ENCODE measurements around the gene KCTD3.

KCTD3 gene

GRCh38 chr1:215652371-215652770 is 85.3 kb downstream of the KCTD3 start:
- Mint-ChIP-seq H3K27me3 (ENCODE audit: low read depth, poor library complexity) (no peaks in the 10 kb centered on the region), H3K9me3 (no peaks in the 10 kb centered on the region), H3K4me3 (no peak overlapping the region), H3K4me1 (peaks cover 9% of the 10 kb centered on the region), H3K27ac (no peak overlapping the region), H3K36me3 (ENCODE audit: low read depth) (no peaks in the 10 kb centered on the region)
- DNase-seq: no peak
- no peak for TF ChIP-seq CTCF (IDR thresholded peaks at IDR 0.05)

GRCh38 chr1:215657047-215657446 is 89.9 kb downstream of the KCTD3 start:
- TF ChIP-seq CTCF (IDR thresholded peaks at IDR 0.05): no peak
- no peak for DNase-seq
- Mint-ChIP-seq H3K36me3 (ENCODE audit: low read depth) (no peaks in the 10 kb centered on the region), H3K27me3 (ENCODE audit: low read depth, poor library complexity) (no peaks in the 10 kb centered on the region), H3K9me3 (no peaks in the 10 kb centered on the region), H3K4me1 (no peaks in the 10 kb centered on the region), H3K27ac (no peak overlapping the region), H3K4me3 (no peak overlapping the region)

GRCh38 chr1:215660259-215660658 is 93.2 kb downstream of the KCTD3 start:
- no peaks in the 10 kb centered on the region for H3K36me3 Mint-ChIP-seq (ENCODE audit: low read depth)
- no peak for TF ChIP-seq CTCF (IDR thresholded peaks at IDR 0.05)
- H3K4me1 Mint-ChIP-seq: no peaks in the 10 kb centered on the region
- no peak for DNase-seq
- H3K27me3 Mint-ChIP-seq (ENCODE audit: low read depth, poor library complexity): no peaks in the 10 kb centered on the region
- H3K27ac Mint-ChIP-seq: no peak overlapping the region
- no peaks in the 10 kb centered on the region for H3K9me3 Mint-ChIP-seq
- H3K4me3 Mint-ChIP-seq: no peak overlapping the region

- H3K4me3 Mint-ChIP-seq: no peak overlapping the region
- no peaks in the 10 kb centered on the region for H3K36me3 Mint-ChIP-seq (ENCODE audit: low read depth)
- no peak for TF ChIP-seq CTCF (IDR thresholded peaks at IDR 0.05)
- no peak overlapping the region for H3K27ac Mint-ChIP-seq
- H3K4me1 Mint-ChIP-seq: no peaks in the 10 kb centered on the region
- no peak for DNase-seq
- no peaks in the 10 kb centered on the region for H3K9me3 Mint-ChIP-seq
- no peaks in the 10 kb centered on the region for H3K27me3 Mint-ChIP-seq (ENCODE audit: low read depth, poor library complexity)
Observed at GRCh38 chr1:215661033-215661432, 93.9 kb downstream of the KCTD3 start.

- H3K36me3 Mint-ChIP-seq (ENCODE audit: low read depth): no peaks in the 10 kb centered on the region
- no peaks in the 10 kb centered on the region for H3K27me3 Mint-ChIP-seq (ENCODE audit: low read depth, poor library complexity)
- H3K4me1 Mint-ChIP-seq: peaks cover 23% of the 10 kb centered on the region
- H3K9me3 Mint-ChIP-seq: no peaks in the 10 kb centered on the region
- no peak for TF ChIP-seq CTCF (IDR thresholded peaks at IDR 0.05)
- DNase-seq: no peak
- H3K4me3 Mint-ChIP-seq: no peak overlapping the region
- H3K27ac Mint-ChIP-seq: no peak overlapping the region
Observed at GRCh38 chr1:215665215-215665614, 98.1 kb downstream of the KCTD3 start.

- no peak for DNase-seq
- TF ChIP-seq CTCF (IDR thresholded peaks at IDR 0.05): no peak
- no peak overlapping the region for H3K4me3 Mint-ChIP-seq
- no peaks in the 10 kb centered on the region for H3K36me3 Mint-ChIP-seq (ENCODE audit: low read depth)
- peaks cover 38% of the 10 kb centered on the region for H3K4me1 Mint-ChIP-seq
- H3K9me3 Mint-ChIP-seq: no peaks in the 10 kb centered on the region
- H3K27ac Mint-ChIP-seq: no peak overlapping the region
- H3K27me3 Mint-ChIP-seq (ENCODE audit: low read depth, poor library complexity): no peaks in the 10 kb centered on the region
Observed at GRCh38 chr1:215667761-215668160, 100.7 kb downstream of the KCTD3 start.

All from nephron progenitor cell (in vitro differentiated cells).